DMS114 treated with DMSO at 0.1 percent for 48 hours (cell line): ENCODE data around the gene NUMB.

ENCODE experiments used
- DNase-seq: peaks from one replicate; lab custom pipeline; 2025; ENCODE audit not compliant: unreplicated experiment; lab: John Stamatoyannopoulos, UW

Gene NUMB

DNA sequence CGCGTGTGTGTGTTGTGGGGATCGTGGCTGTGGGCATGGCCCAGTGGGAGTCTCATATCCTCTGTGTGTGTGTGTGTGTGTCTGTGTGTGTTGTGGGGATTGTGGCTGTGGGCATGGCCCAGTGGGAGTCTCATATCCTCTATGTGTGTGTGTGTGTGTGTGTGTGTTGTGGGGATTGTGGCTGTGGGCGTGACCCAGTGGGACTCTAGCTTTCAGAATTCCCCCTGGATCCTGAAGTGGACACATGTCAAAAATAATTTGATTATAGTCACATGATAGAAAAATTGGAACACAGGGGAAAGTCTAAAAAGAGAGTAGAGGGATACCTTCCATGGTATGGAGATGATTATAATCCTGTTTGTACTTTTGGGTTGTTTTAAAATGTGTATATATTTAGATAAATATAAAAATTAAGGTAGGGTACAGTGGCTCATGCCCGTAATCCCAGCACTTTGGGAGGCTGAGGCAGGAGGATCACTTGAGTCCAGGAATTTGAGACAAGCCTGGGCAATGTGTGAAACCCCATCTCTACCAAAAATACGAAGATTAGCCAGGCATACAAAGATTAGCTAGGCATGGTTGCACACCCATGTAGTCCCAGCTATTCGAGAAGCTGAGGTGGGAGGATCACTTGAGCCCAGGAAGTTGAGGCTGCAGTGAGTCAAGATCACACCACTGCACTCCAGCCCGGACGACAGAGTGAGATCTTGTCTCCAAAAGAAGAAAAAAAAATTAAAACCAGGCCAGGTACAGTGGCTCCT, 210.1 kb downstream of the NUMB start:
- no peak for DNase-seq

- no peak for DNase-seq
Measured at GRCh38 chr14:73246387-73247150, 211.8 kb downstream of the NUMB start.

GRCh38 chr14:73245480-73246325, 212.6 kb downstream of the NUMB start:
- peak; percentile 32 for DNase-seq

GRCh38 chr14:73244541-73245290, 213.6 kb downstream of the NUMB start:
- no peak for DNase-seq

DNA sequence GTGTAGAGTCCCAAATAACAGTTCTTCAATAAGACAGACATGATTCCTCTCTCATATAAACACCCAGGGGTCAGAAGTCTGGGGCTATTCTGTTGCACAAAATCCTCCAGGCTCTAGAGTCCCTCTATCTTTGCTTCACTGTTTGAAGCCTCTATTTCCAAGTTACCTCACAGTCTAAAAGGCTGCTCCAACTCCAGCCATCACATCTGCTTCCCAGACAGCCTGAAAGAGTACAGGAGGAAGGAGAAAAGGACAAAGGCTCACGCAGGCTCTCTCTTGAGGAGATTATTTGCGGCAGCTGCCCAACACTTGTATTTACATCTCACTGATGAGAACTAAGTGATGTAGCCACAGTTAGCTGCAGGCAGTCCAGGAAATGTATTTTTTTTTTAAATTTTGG, 214.6 kb downstream of the NUMB start:
- DNase-seq: no peak

GRCh38 chr14:73243341-73243740, 215.0 kb downstream of the NUMB start:
- no peak for DNase-seq

GRCh38 chr14:73242357-73242901, 215.9 kb downstream of the NUMB start:
- no peak for DNase-seq

DNA sequence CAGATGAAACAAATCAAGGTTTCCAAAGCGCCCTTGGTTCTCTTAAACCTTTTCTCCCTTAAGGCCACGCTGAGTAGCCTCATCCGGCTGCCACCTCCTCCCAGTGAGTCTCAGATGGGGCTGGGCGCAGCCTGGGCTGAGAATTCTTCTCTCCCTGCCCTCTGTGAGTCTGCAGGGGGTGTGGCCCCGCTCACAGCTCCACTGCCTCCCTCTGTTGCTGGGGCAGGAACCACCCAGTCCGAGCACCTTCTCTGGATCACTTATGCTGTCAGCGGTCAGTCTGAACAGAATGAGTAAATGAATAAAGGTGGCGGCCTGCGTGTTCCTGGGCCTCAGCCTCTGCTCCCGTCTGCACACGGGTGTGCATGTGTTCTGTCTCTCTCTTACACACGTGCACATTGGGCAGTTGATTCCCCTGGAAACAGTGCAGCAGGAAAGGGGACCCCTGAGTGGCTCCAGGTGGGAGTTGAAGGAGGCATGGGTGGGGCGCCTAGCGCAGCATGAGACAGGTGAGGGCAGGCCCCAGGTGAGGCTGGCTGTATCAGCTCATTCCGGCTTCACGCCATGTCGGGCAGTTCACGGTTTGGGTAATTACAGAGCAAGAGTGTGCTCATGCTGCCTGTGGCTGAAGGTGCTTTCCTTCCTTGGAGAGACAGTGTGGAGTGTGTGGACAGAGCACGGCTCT, 216.7 kb downstream of the NUMB start:
- DNase-seq: no peak

- no peak for DNase-seq
Measured at GRCh38 chr14:73240816-73241480, 217.4 kb downstream of the NUMB start.

DNA sequence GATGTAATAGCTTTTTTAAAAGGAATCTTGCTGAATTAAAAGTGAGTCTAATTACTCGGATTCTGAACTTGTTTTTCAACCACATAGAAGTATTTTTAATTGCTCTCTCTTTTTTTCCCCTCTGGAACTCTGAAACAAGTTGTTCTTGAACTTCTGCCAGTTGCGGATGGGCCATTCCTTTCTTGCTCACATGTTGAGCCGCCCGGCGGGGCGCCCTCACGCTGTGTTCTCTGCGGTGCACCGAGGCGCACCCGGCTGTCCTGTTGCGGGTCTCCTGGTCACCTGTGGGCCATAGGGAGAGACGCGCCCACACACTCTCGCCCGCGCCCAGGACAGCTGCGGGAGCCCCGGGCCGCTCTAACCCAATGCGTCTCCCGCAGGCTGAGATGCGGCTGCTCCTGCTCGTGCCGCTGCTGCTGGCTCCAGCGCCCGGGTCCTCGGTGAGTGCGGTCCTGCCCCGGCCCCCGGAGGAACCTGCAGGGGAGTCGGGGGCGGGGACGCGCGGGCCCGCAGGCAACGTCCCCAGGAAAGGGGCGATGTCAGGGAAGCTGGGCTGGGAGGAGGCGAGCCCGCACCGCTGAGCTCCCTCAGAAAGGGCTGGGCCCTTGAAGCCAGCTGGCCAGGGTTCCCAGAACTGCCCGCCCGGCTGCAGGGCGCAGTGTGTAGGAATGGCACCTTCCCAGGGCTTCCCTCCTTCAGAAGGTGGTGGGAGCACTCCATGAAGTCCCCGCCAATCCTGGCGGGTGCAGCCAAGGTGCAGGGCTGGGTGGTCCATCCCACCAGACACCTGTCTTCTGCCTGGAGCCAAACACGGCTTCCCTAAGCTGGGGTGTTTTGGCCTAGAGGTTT, 218.7 kb downstream of the NUMB start:
- DNase-seq: no peak

DNA sequence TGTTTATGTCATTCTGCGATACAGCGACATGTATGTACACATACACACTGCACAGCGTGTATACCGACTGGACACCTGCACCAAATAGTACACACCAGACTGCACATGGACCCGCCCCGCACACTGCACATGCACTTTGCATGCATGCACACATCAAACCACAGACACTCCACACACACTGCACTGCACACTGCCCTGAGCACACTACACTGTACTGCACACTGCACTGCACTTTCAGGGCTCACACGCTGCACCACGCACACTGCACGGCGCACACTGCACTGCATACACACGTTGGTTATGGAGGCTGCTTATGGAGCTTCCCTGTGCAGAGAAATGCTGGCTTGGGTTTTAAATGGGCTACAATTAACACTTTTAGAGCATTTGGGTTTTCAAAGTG, 219.4 kb downstream of the NUMB start:
- DNase-seq: no peak

GRCh38 chr14:73238424-73238852, 219.9 kb downstream of the NUMB start:
- no peak for DNase-seq

GRCh38 chr14:73237786-73238423, 220.4 kb downstream of the NUMB start:
- DNase-seq: no peak

- DNase-seq: no peak
Measured at GRCh38 chr14:73237219-73237785, 221.0 kb downstream of the NUMB start, which contains the start of gene PAPLN. Gene PAPLN, plus strand, starts transcription at chr14:73237506. Its CDS starts 2,273 bp downstream, at chr14:73239779.

DNA sequence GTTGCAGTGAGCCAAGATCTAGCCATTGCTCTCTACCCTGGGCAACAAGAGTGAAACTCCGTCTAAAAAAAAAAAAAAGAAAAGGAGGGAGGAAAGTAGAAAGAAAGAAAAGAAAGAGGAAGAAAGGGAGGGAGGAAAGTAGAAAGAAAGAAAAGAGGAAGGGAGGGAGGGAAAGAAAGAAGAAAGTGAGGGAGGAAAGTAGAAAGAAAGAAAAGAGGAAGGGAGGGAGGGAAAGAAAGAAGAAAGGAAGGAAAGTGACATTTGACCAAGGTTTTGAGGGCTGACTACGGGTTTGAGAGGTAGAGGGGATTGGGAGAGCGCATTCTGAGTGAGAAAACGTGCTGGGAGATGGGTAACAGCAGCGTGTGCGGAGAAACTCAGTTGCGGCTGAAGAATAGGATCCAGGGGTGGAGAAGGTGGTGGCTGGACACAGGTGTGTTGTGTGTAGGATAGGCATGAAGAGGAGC, 221.6 kb downstream of the NUMB start:
- DNase-seq: no peak

GRCh38 chr14:73236157-73236556, 222.2 kb downstream of the NUMB start:
- no peak for DNase-seq

DNA sequence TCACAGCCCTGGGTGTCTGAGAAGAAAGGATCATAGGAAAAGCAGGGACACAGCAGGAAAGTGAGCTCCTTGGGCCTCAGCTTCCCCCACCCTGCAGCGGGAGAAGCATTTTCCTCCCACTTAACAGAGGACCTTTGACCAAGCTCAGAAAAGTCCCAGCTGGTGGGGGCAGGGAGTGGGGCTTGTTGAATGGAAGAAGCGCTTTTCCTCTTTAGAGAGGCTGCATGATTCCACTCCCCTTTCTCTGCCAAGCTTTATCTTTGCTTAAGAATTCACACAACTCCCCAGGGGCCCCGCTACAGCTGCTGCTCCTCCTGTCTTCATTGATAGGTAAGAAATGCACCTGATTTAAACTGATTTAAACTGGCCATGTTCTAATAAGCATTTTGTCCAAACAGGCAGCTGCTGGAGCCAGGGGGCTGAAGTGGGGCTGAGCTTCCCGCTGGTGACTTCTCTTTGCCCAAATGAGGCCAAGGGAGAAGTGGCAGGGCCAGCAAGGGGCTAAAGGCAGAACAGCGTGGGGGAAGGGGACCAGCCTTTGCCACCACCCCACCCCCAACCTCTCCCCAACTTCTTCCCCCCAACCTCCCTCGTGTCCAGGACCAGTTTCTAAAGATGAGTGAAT, 222.7 kb downstream of the NUMB start:
- no peak for DNase-seq
